B cell (primary cell): ENCODE data around the gene TRAF4. TPM values are rescaled to one million over a fixed set of nuclear protein-coding genes. Genes with fewer than 3 reads are reported as not detected.

Experiments used
- ATAC-seq: fragments of 200-7000 bp; cut with Tn5 transposase; one replicate; pipeline ENCODE4 v1.10.0; 2021; ENCODE audit warnings: low read depth, mild to moderate bottlenecking, moderate number of reproducible peaks, moderate library complexity
- CTCF ChIA-PET: fragments of 350-600 bp; sonication (Branson Sonifier 250); formaldehyde crosslinking; loops from one replicate; lab custom pipeline; 2021; ENCODE audit warnings: antibody characterized with exemption, inconsistent platforms; lab: Charles Lee
- POLR2A ChIA-PET: fragments of 350-600 bp; sonication (Branson Sonifier 250); formaldehyde crosslinking; loops from one replicate; lab custom pipeline; 2021; ENCODE audit warnings: antibody characterized with exemption; lab: Charles Lee
- DNase-seq: peaks from one replicate; pipeline ENCODE4 v3.0.0; 2013
- H2AFZ ChIP-seq: 2 replicates; pipeline ENCODE4 v1.6.1; 2012; ENCODE audit warnings: mild to moderate bottlenecking, low read depth, low read length; ENCODE audit not compliant: insufficient read depth, poor library complexity, severe bottlenecking
- H3K27ac ChIP-seq, 2 donors: 1 replicate in 1 of 2; 2 replicates in 1 of 2; pipeline ENCODE4 v1.5.1; 2012 to 2013; ENCODE audit warnings: low read length in 2 of 2, mild to moderate bottlenecking in 2 of 2, moderate library complexity in 1 of 2
- H3K27me3 ChIP-seq, 4 experiments: fragments of 200-600 bp in 1 of 4; sonication (generic) in 1 of 4; replicated peaks in 1 of 4; 1 replicate in 2 of 4; 2 replicates in 2 of 4; pipeline versions ENCODE4 v1.6.1 to v1.7.0; 2013 to 2016; ENCODE audit warnings: low read length in 3 of 4, mild to moderate bottlenecking in 2 of 4, mixed read lengths in 1 of 4, moderate library complexity in 1 of 4; ENCODE audit not compliant: insufficient read depth in 4 of 4, control insufficient read depth in 3 of 4; ENCODE audit errors: control extremely low read depth in 1 of 4
- H3K36me3 ChIP-seq, 2 experiments: replicated peaks in 1 of 2; 1 replicate in 1 of 2; 2 replicates in 1 of 2; pipeline versions ENCODE4 v1.6.1 to v1.7.1; 2013; ENCODE audit warnings: low read length in 1 of 2; ENCODE audit not compliant: insufficient read depth in 2 of 2, control insufficient read depth in 1 of 2; ENCODE audit errors: control extremely low read depth in 1 of 2, extremely low read depth in 1 of 2
- H3K4me1 ChIP-seq, 2 donors: fragments of 200-600 bp in 1 of 2; sonication (generic) in 1 of 2; 1 replicate in 1 of 2; 2 replicates in 1 of 2; pipeline versions ENCODE4 v1.5.1 to v1.6.1; 2013 to 2017; ENCODE audit warnings: low read length in 2 of 2; ENCODE audit not compliant: control insufficient read depth in 2 of 2, insufficient read depth in 2 of 2
- H3K4me2 ChIP-seq: replicated peaks from 2 replicates; pipeline ENCODE3; 2012; ENCODE audit warnings: mild to moderate bottlenecking, low read depth, low read length; ENCODE audit not compliant: poor library complexity, severe bottlenecking
- H3K4me3 ChIP-seq, 5 experiments: fragments of 200-600 bp in 1 of 5; sonication (generic) in 1 of 5; 1 replicate in 3 of 5; 2 replicates in 2 of 5; pipeline versions ENCODE4 v1.5.1 to v1.7.0; 2011 to 2016; ENCODE audit warnings: low read length in 4 of 5, mild to moderate bottlenecking in 4 of 5, low read depth in 2 of 5, control low read depth in 1 of 5, moderate library complexity in 1 of 5; ENCODE audit not compliant: insufficient read depth in 1 of 5; ENCODE audit errors: control extremely low read depth in 1 of 5, extremely low read depth in 1 of 5
- H3K79me2 ChIP-seq: fragments of 200-600 bp; sonication (generic); one replicate; pipeline ENCODE4 v1.6.0; 2016; ENCODE audit warnings: low read length; ENCODE audit not compliant: control insufficient read depth, insufficient read depth
- H3K9ac ChIP-seq: fragments of 200-600 bp; sonication (generic); 2 replicates; pipeline ENCODE4 v1.6.1; 2017; ENCODE audit warnings: mild to moderate bottlenecking, low read length, moderate library complexity
- H3K9me3 ChIP-seq, 3 donors: one replicate each; pipeline versions ENCODE4 v1.6.1 to v1.7.1; 2013; ENCODE audit warnings: low read length in 2 of 3; ENCODE audit not compliant: control insufficient read depth in 2 of 3, insufficient read depth in 1 of 3; ENCODE audit errors: control extremely low read depth in 1 of 3
- H4K20me1 ChIP-seq: 2 replicates; pipeline ENCODE4 v1.6.0; 2012; ENCODE audit warnings: mild to moderate bottlenecking, low read length; ENCODE audit not compliant: insufficient read depth, control insufficient read depth, poor library complexity, severe bottlenecking
- H3K27ac Mint-ChIP-seq: one replicate; pipeline ENCODE4 v1.8.0; 2021; ENCODE audit warnings: mixed read lengths
- H3K27me3 Mint-ChIP-seq: one replicate; pipeline ENCODE4 v1.8.0; 2021; ENCODE audit warnings: mixed read lengths
- H3K4me1 Mint-ChIP-seq: one replicate; pipeline ENCODE4 v1.8.0; 2021; ENCODE audit warnings: mixed read lengths
- H3K4me3 Mint-ChIP-seq: one replicate; pipeline ENCODE4 v1.8.0; 2021; ENCODE audit warnings: mixed read lengths
- H3K9me3 Mint-ChIP-seq: one replicate; pipeline ENCODE4 v1.8.0; 2022; ENCODE audit warnings: mixed read lengths; ENCODE audit not compliant: insufficient read depth
- CTCF ChIP-seq: fragments of 200-600 bp; IDR thresholded peaks from one replicate; pipeline ENCODE4 v1.8.0; 2022; ENCODE audit warnings: antibody characterized with exemption, mild to moderate bottlenecking
- EZH2 ChIP-seq: IDR thresholded peaks from 2 replicates; pipeline ENCODE4 v1.6.1; 2012; ENCODE audit warnings: borderline replicate concordance, low read depth, mild to moderate bottlenecking, moderate library complexity, low read length; ENCODE audit not compliant: insufficient read depth, poor library complexity, severe bottlenecking
- WGBS: methylation state at CpG from one replicate; pipeline ENCODE4 v1.1.5; 2013; ENCODE audit warnings: missing lambda C conversion rate; ENCODE audit not compliant: insufficient coverage; 5-methylcytosine and 5-hydroxymethylcytosine counted together
- intact Hi-C: fragments of 100-400 bp; cut with micrococcal nuclease; formaldehyde crosslinking; loops from one replicate; pipeline ENCODE4 v1.10.0; 2022
- polyA plus RNA-seq: library from polyadenylated mRNA; depleted of rRNA; stranded (reverse); fragments of >200 nt; gene quantifications from 2 replicates; pipeline ENCODE4 v1.2.3, GENCODE V29; 2012
- total RNA-seq, 2 donors: library from RNA; stranded (reverse); fragments of 120-200 nt in 1 of 2; gene quantifications; 1 replicate in 1 of 2; 2 replicates in 1 of 2; pipeline versions ENCODE4 v1.2.3 to v1.2.4, GENCODE V29; 2013 to 2022

TRAF4 gene
- total and polyA plus RNA-seq, 2 donors (not counting 1 experiment from before 2014, with no cell fraction given), result 226 to 683 TPM

- DNase-seq, result peak; percentile 88
- intact Hi-C loops, result no loop called here
- Mint-ChIP-seq H3K27ac (peak overlapping the region; percentile 95), H3K9me3 (no peaks in the 10 kb centered on the region), H3K27me3 (no peaks in the 10 kb centered on the region), H3K4me1 (peaks cover 69% of the 10 kb centered on the region), H3K4me3 (peak overlapping the region; percentile 86)
- Histone ChIP-seq H3K4me1 (peaks cover 81 to 88% of the 10 kb centered on the region in 2 donors), H3K79me2 (peaks cover 50% of the 10 kb centered on the region), H3K4me3 (peak overlapping the region in 3 of 5 experiments; percentile 16 to 38 (median 35)), H3K36me3 (peaks cover 0 to 9% of the 10 kb centered on the region in 2 experiments), H4K20me1 (peaks cover 26% of the 10 kb centered on the region), H2AFZ (no peak overlapping the region), H3K9me3 (peaks cover 0 to 27% (median 0%) of the 10 kb centered on the region in 3 donors), H3K27me3 (no peaks in the 10 kb centered on the region), H3K27ac (peak overlapping the region; percentile 86 to 100), H3K9ac (peak overlapping the region; percentile 36), H3K4me2 (peak overlapping the region; percentile 88)
- TF ChIP-seq EZH2 (no peak), CTCF (no peak)
- WGBS, result 10% methylated on average over 10 of the region's 19 CpGs
- ChIA-PET POLR2A (interaction anchor here (0.7 to 16.2 kb wide), 7 partner anchors 9 to 173 kb away, joined by 3 to 511 read pairs (median 6); partner anchors contain the start of genes NEK8, RPL23A and TLCD1), CTCF (interaction anchor here (0.5 to 18.9 kb wide), 4 partner anchors 10 to 22 kb away, joined by 3 to 1020 read pairs (median 18); partner anchors contain the start of genes NEK8, RPL23A and TLCD1)
- ATAC-seq, result peak; percentile 14
Observed at GRCh38 chr17:28741358-28742349, 2.2 kb upstream of the TRAF4 start.
